ENCODE measurements around the gene ESRRA. TPM values are rescaled to one million over a fixed set of nuclear protein-coding genes. Genes with fewer than 3 reads are reported as not detected.

ESRRA gene
- total and polyA plus RNA-seq, 12 donors: 115 to 225 (median 135) TPM

GRCh38 chr11:64320556-64320955 lies 15.2 kb downstream of the ESRRA start:
- intact Hi-C loops (cut with DNase I): no loop called here
- no peak overlapping the region for H3K27ac ChIP-seq
- peaks cover 0 to 47% (median 10%) of the 10 kb centered on the region in 9 donors for H3K36me3 ChIP-seq
- TF ChIP-seq CTCF (IDR thresholded peaks at IDR 0.05): no peak
- DNase-seq: no peak
- H3K27me3 ChIP-seq: no peaks in the 10 kb centered on the region
- no peak overlapping the region for H3K4me3 ChIP-seq
- no peak for ATAC-seq
- H3K9me3 ChIP-seq: no peaks in the 10 kb centered on the region
- 93 to 95% methylated on average over 7 of the region's 7 CpGs for WGBS, 2 donors
- peaks cover 3 to 27% (median 26%) of the 10 kb centered on the region in 9 donors for H3K4me1 ChIP-seq

- Histone ChIP-seq H3K4me3 (no peak overlapping the region), H3K4me1 (peaks cover 3 to 26% (median 25%) of the 10 kb centered on the region in 9 donors), H3K9me3 (no peaks in the 10 kb centered on the region), H3K27ac (no peak overlapping the region), H3K36me3 (peaks cover 0 to 42% (median 5%) of the 10 kb centered on the region in 9 donors), H3K27me3 (no peaks in the 10 kb centered on the region)
- intact Hi-C loops (cut with DNase I): no loop called here
- WGBS, 2 donors: 85 to 87% methylated on average over 5 of the region's 5 CpGs
- no peak for DNase-seq
- no peak for TF ChIP-seq CTCF (IDR thresholded peaks at IDR 0.05)
- no peak for ATAC-seq
Measured at GRCh38 chr11:64321026-64321425, 15.7 kb downstream of the ESRRA start.

- DNase-seq: no peak
- intact Hi-C loops (cut with DNase I): no loop called here
- H3K4me3 ChIP-seq: no peak overlapping the region
- H3K27ac ChIP-seq: no peak overlapping the region
- TF ChIP-seq CTCF (IDR thresholded peaks at IDR 0.05): no peak
- ATAC-seq: no peak
- no peaks in the 10 kb centered on the region for H3K27me3 ChIP-seq
- peaks cover 3 to 21% (median 20%) of the 10 kb centered on the region in 9 donors for H3K4me1 ChIP-seq
- no peaks in the 10 kb centered on the region for H3K9me3 ChIP-seq
- WGBS, 2 donors: 93 to 96% methylated on average over 5 of the region's 5 CpGs
- H3K36me3 ChIP-seq: peaks cover 0 to 37% (median 4%) of the 10 kb centered on the region in 9 donors
Measured at GRCh38 chr11:64321533-64321932, 16.2 kb downstream of the ESRRA start.

GRCh38 chr11:64322925-64323260 lies 17.6 kb downstream of the ESRRA start:
- Histone ChIP-seq H3K36me3 (peaks cover 0 to 37% (median 4%) of the 10 kb centered on the region in 9 donors), H3K27ac (no peak overlapping the region), H3K4me3 (no peak overlapping the region), H3K27me3 (no peaks in the 10 kb centered on the region), H3K4me1 (peaks cover 3 to 14% (median 13%) of the 10 kb centered on the region in 9 donors), H3K9me3 (no peaks in the 10 kb centered on the region)
- DNase-seq (no peak), ATAC-seq (no peak)
- intact Hi-C loops (cut with DNase I): no loop called here
- TF ChIP-seq CTCF (IDR thresholded peaks at IDR 0.05): no peak
- 85% methylated on average over 7 of the region's 7 CpGs for WGBS, 2 donors

Data from heart right ventricle (tissue), 16 donors.